ENCODE results near the gene NME5.
"Not testable (repeated sequence)": the region's sequence is repeated elsewhere in the genome, so short reads cannot be mapped to it uniquely, and the experiment has no call there.

The NME5 gene

DNA sequence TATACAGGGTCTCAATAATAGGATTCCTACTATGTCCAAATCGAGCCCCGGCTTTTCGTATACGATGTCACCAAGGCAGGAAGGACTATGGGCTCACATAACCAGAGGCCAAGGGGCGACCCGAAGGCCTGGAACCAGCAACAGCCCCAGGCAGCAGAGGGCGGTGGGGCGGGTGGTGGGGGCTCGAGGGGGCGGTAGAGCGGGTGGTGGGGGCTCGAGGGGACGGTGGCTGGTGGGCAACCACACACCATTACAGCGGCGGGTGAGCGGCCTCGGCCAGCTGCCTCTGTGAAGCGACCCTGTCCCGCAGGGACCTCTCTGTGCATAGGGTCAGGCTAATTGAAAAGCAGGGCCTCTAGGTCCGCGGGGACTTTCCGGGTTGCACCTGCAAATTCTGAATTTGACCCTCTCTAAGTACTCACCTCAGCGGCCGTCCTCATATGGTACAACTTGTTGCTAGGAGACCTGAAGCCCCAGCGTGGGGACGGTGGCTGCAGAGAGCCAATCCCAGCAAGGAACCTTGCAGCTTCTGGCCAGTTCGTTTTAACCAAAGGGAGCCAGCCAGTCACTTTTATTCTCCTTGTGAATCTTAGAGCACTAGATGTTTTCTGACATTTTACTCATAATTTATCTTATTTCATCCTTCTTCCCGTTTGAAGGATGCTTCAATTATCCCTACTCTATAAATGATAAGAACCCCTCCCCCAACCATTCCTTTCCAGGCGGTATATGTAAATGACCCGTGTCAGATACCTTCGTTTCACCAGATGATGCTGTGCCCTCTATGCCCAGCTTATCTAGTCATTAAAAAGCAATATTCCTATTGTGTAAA lies at the start of gene NME5:
NME5 (minus strand) TSS at position 480 of the 832 bp plus-strand sequence. CDS start 648 bp downstream, outside the sequence.
- no peak for DNase-seq

DNA sequence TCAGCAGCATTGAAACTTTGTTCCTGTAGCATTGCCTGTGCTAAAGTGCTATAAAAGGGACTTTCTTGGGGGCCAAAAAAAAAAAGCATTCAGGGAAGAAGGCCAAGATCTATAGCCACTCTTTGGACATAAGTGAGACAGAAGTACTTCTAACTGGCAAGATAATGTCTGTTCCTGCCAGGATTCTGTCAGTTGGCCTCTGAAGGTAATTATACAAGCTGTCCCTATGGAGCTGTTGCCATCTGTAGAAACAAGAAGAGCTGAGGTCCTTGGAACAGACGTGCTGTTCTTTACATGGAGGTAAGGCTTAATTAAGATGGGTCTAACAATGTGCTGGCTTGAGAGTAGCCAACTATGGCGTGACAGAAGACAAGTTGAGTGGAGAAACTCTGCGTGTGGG lies 49.4 kb upstream of the NME5 start:
- no peak for DNase-seq

GRCh38 chr5:138186002-138186447 lies 46.8 kb upstream of the NME5 start:
- no peak for DNase-seq

- DNase-seq = no peak
Measured at GRCh38 chr5:138182808-138183207, 43.6 kb upstream of the NME5 start.

- DNase-seq = no peak
Measured at GRCh38 chr5:138180841-138181240, 41.6 kb upstream of the NME5 start.

DNA sequence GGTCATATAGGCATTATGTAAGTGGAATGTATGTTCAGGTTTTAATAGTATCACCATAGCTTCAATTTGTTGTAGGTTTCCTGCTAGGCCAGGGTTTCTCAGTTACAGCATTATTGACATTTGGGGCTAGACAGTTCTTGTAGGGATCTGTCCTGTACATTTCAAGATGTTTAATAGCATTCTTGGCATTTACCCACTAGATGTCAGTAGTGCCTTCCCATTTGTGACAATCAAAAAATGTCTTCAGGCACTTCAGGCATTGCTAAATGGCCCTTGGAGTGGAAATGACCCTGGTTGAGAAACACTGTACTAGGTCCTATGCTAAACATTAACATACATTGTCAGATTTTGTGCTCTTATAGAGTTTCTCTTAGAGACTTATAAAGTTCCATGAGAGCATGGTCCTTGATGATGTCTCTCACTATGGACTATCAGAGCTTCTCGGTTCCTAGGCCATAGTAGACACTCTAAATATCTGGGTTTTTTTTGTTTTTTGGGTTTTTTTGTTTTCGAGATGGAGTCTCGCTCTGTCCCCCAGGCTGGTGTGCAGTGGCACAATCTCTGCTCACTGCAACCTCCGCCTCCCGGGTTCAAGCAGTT lies 41.1 kb upstream of the NME5 start:
- DNase-seq = no peak

DNA sequence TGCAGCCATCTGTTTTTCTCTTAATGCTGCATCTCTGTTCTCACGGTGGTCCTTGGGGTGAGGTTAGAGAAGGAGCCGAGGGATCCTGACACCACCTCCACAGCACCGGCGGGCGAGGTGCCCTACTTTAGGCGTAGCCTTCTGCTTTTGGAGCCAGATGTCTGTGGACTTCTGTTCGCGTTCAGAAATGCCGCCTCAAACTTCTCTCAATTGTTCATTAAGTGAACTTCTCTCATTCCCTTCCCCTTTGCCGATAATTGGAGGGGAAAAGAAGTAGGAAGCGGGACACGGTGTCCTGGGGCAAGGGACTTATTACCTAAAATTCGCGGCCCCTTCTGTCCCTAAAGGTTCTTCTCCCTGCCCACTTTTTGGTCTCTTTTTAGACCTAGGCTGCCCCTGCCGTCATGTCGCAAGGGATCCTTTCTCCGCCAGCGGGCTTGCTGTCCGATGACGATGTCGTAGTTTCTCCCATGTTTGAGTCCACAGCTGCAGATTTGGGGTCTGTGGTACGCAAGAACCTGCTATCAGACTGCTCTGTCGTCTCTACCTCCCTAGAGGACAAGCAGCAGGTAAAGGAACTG lies 40.1 kb upstream of the NME5 start:
- DNase-seq = no peak

DNA sequence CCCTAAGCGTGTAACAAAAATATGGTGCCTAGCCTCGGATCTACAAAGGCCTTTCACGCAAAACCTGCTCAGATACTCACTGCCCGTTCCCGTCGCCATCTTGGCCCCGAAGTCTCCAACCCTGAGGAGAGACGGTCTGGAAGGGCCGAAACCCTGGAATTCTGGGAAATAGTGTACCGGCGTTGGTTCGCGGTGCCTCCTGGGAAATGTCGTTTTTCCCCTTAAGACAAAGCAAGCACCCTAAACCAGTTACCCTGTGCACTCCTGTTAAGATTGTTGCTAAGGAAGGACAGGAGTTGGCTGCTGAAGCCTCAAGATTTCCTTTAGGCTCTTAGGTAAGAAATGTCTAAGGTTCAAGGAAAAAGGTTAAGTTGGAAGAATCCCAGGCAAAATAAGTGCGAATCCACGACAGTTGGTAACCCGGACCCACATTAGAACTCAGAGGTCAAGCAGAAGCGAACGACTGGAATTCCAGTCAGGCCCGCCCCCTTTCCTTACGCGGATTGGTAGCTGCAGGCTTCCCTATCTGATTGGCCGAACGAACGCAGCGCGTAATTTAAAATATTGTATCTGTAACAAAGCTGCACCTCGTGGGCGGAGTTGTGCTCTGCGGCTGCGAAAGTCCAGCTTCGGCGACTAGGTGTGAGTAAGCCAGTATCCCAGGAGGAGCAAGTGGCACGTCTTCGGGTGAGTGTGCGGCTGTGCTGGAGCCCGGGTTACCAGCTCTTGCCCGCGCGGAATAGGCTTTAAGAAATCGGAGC lies 39.5 kb upstream of the NME5 start, which contains the start of the genes BRD8 and KIF20A:
BRD8 (minus strand) TSS at position 115 of the 761 bp plus-strand sequence; CDS start at position 99, 16 bp downstream.
KIF20A (plus strand) TSS at position 597 of the 761 bp plus-strand sequence. CDS start 569 bp downstream, outside the sequence.
- peak; percentile 89 for DNase-seq

DNA sequence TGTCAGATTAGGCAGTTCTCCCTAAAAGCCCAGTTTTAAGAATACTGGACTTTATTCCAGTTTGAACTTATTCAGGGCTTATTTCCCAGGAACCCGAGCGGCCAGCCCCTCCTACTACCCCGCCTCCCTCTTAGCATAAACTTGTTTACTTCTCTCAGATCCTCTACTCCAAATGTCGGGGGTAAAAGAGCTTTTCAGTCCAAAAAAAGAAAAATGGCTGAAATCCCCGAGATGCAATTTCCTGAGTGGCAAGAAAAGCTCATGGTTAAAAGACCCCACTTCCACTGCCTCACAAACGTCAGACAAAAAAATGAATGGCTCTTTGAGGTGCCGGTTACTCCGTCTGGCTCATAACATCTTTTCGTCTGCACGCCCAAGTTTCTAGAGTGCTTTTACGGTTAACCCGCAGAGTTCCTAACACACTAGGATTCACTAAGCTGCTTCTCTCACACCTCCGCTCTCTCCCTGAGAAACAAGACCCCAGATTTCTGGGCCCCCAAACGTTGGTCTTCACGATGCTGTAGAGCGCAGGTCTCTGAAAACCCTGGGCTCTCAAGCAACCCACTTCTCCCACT lies 38.8 kb upstream of the NME5 start:
- no peak for DNase-seq

DNA sequence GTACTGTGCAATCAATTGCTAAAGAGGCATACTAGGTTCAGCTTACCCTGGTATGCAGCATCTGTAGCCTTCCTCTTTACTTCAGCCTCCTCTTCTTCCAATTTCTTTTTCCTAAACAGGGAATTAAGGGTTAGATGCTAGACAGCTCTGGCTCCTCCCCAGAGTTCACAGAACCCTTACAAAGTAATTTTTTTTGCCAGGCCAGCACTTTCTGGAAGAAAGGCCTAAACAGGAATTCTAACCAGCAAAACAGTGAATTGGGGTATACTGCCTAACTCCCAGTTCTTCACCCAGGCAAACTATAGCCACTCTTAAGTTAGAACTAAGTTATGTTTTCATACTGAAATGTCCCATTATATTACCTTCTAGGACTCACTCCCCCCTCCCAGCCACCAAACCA lies 31.1 kb upstream of the NME5 start:
- DNase-seq = no peak

- DNase-seq = no peak
Measured at GRCh38 chr5:138169124-138169523, 29.9 kb upstream of the NME5 start.

GRCh38 chr5:138163721-138164120 lies 24.5 kb upstream of the NME5 start:
- DNase-seq = no peak

DNA sequence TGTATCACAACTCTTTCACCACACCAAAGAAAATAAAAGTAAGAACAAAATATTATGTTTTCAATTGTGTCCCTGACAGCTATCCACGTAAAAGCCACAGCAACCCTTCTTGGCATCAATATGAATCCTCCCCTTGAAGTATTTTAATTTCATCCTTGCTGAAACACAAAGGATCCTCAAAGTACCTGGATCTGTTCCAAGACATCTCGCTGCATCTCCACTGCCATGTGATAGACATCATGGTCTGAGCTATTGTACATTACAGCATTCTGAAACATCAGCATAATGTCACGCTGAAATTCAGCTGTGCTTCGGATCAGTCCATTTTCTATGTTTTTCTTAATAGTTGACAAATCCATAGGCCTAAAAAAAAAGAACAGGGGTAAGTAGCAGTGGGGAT lies 21.5 kb upstream of the NME5 start:
- no peak for DNase-seq

- DNase-seq = no peak
Measured at GRCh38 chr5:138159666-138160065, 20.4 kb upstream of the NME5 start.

DNA sequence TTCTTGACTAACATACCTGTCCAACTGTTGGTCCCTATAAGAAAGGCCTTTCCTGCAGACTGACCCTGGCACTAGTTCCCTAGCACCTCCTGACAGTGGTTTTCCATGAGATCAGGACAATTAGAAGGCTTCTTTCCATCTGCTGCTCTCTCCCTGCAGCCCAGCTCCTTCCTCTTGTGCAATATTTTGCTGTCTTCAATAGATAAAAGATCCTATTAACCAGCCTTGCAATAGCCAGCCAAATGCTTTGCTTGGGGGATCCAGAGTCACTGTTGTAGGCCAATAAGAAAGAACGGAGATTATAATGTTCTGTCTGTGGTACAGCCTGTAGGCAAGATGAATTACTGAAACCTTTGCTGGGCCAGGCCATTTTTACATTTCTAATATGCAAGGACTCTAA lies 18.4 kb upstream of the NME5 start:
- no peak for DNase-seq

- not testable (repeated sequence) for DNase-seq
Measured at GRCh38 chr5:138155977-138156376, 16.7 kb upstream of the NME5 start.

DNA sequence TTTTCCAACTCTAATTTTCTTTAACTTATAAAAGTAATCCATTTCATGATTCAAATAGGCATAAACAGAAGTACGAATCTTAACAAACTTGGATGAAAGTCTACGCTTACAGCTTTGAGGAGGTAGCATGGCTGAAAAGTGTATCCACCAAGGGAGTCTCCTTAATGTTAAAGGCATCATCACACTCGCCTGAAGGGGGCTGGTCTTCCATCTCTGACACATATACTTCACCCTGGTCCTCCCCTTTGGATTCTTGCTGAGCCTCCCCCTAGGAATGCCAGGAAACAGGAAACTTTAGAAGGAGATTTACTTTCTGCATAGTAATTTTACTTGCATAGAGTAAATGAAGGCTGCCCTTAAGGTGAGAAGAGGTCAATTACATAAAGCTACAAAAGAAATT lies 10.3 kb upstream of the NME5 start:
- DNase-seq = no peak

DNA sequence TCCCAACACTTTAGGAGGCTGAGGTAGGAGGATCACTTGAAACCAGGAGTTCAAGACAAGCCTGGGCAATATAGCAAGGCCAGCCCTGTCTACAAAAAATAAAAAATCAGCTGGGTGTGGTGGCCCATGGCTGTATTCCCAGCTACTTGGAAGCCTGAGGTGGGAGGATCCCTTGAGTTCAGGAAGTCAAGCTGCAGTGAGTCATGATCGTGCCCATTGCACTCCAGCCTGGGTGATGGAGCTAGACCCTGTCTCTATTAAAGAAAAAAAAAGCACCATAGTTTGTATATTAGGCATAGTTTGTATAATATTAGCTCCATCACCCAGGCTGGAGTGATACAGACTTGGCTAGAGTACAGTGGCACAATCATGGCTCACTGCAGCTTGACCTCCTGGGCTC lies 9.6 kb upstream of the NME5 start:
- DNase-seq = no peak

DNA sequence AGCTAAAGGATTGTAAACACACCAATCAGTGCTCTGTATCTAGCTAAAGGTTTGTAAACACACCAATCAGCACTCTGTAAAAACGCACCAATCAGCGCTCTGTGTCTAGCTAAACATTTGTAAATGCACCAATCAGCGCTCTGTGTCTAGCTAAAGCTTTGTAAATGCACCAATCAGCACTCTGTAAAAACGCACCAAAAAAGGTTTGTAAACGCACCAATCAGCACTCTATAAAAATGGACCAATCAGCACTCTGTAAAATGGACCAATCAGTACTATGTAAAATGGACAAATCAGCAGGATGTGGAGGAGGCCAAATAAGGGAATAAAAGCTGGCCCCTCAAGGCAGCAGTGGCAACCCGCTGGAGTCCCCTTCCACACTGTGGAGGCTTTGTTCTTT lies 4.3 kb upstream of the NME5 start:
- DNase-seq = not testable (repeated sequence)

DNA sequence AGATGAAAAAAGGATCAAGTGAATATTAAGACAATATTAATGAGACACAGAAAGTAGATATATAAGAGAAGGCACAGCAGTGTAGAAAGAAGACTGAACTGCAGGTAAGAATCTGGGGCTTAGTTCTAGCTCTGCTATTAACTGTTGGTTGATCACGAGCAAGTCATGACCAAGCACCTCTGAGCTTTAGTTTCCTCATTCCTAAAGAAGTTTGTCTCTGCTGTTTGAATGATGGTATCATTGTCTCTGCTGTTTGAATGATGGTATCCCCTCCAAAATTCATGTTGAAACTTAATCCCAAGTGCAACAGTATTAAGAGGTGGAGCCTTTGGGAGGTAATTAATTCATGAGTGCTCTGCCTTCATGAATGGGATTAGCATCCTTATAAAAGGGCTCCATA lies 2.5 kb upstream of the NME5 start:
- no peak for DNase-seq

DNA sequence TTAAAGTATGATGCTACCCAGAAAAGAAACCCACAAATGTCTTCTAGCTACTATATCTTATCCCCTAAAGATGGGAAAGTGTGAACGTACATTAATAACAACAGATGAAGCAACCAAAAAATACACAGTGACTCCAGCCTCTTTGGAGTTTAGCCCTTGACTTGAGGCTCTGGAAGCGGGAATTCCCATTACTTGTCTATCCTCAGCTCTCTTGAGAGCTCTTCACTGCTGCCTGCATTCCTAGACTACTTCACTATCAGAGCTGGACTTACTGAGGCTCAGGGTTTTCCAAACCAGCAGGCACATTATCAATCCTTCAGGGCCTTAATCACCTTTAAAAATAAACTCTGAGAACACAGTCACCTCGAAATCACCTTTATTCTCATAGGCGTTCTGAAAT lies 1.0 kb upstream of the NME5 start:
- DNase-seq = no peak

- DNase-seq = no peak
Measured at GRCh38 chr5:138139781-138140090, 508 bp upstream of the NME5 start.

DNA sequence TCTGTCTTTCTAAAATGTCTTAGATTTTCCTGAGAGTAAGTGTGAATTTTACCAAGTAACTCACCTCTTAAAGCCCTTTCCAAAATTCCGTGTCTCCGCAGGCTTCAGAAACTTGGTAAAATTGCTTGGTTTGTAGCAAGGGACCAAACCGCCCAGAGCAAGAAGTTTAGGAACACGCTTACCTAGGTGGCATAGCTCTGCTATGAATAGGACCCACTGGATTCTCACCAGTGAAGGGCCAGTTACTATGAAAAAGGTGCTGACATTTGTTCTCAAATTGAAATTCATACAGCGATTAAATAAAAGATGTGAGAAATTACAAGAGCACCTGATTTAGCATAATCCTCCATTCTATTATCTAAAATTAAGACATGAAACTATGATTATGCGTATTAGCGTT lies 6.7 kb downstream of the NME5 start:
- DNase-seq = no peak

Measured in CD4-positive, alpha-beta T cell treated with Interferon gamma for 1 hour (primary cell).